K562 (cell line): ENCODE results near the gene ZMYND8. TPM values are rescaled to one million over a fixed set of nuclear protein-coding genes. Genes with fewer than 3 reads are reported as not detected.

ENCODE experiments used
- ATAC-seq: fragments of 200-7000 bp; cut with Tn5 transposase; 3 replicates; pipeline ENCODE4 v1.9.1; 2020; ENCODE audit warnings: moderate library complexity
- BruUV-seq: library from RNA; stranded (reverse); fragments of 400-500 nt; replicated peaks from 2 replicates; lab custom pipeline; 2021; lab: Mats Ljungman, UMichigan
- CTCF ChIA-PET: fragments of 300-600 bp; formaldehyde crosslinking; extraction: SDS; loops from one replicate; lab custom pipeline; 2021; ENCODE audit warnings: low intra/inter-chr PET ratio; lab: Yijun Ruan, JAX
- POLR2A ChIA-PET: fragments of 300-600, 350-650 bp; sonication (Branson Sonifier 250); formaldehyde crosslinking; extraction: SDS; loops from one replicate; lab custom pipeline; 2021; ENCODE audit warnings: antibody characterized with exemption, inconsistent platforms; lab: Yijun Ruan, JAX
- DNase-seq, 4 experiments: peaks; one replicate each; pipeline versions ENCODE4 v3.0.0 to v3.0.0-alpha.2; 2011 to 2018; ENCODE audit warnings: low spot score in 3 of 4, mixed read lengths in 3 of 4; ENCODE audit errors: extremely low read depth in 1 of 4
- FAIRE-seq: peaks from 2 replicates; lab custom pipeline; 2011; peaks lifted over from hg19 to GRCh38; lab: Jason Lieb, UNC
- H2AFZ ChIP-seq: 2 replicates; pipeline ENCODE4 v1.6.0; 2011; ENCODE audit warnings: low read depth, low read length, control low read depth, inconsistent platforms
- H3K27ac ChIP-seq: fragments of 200-600 bp; 3 replicates; pipeline ENCODE4 v1.8.0; 2011; ENCODE audit warnings: low read depth, mild to moderate bottlenecking, control low read depth, inconsistent platforms, low read length, moderate library complexity, mixed read lengths; ENCODE audit errors: extremely low read depth
- H3K27me3 ChIP-seq, 2 experiments: fragments of 300-600 bp in 1 of 2; 2 replicates in 1 of 2; 3 replicates in 1 of 2; pipeline versions ENCODE4 v1.6.0 to v1.8.0; 2011; ENCODE audit warnings: inconsistent platforms in 2 of 2, low read length in 2 of 2, mild to moderate bottlenecking in 1 of 2, mixed read lengths in 1 of 2, moderate library complexity in 1 of 2; ENCODE audit not compliant: control insufficient read depth in 2 of 2, insufficient read depth in 2 of 2
- H3K36me3 ChIP-seq: fragments of 300-600 bp; 3 replicates; pipeline ENCODE4 v1.8.0; 2011; ENCODE audit warnings: mild to moderate bottlenecking, low read length, inconsistent platforms; ENCODE audit not compliant: control insufficient read depth, insufficient read depth
- H3K4me1 ChIP-seq, 2 experiments: fragments of 200-600 bp in 1 of 2; replicated peaks in 1 of 2; 2 replicates in 1 of 2; 3 replicates in 1 of 2; pipeline versions ENCODE4 v1.5.1 to v1.8.0; 2011; ENCODE audit warnings: inconsistent platforms in 2 of 2, low read length in 2 of 2, mild to moderate bottlenecking in 1 of 2, mixed read lengths in 1 of 2, moderate library complexity in 1 of 2; ENCODE audit not compliant: control insufficient read depth in 2 of 2, insufficient read depth in 2 of 2
- H3K4me2 ChIP-seq: 2 replicates; pipeline ENCODE4 v1.6.1; 2011; ENCODE audit warnings: low read length, control low read depth, inconsistent platforms, mixed read lengths; ENCODE audit not compliant: insufficient read depth
- H3K4me3 ChIP-seq: fragments of 200-600 bp; sonication (generic), shearing (Covaris generic); 2 replicates; pipeline ENCODE4 v1.5.1; 2016; ENCODE audit warnings: control low read depth, inconsistent platforms
- H3K79me2 ChIP-seq: fragments of 200-600 bp; 3 replicates; pipeline ENCODE4 v1.8.0; 2011; ENCODE audit warnings: low read length, inconsistent platforms; ENCODE audit not compliant: control insufficient read depth, insufficient read depth
- H3K9ac ChIP-seq, 2 experiments: 2 replicates each; pipeline versions ENCODE4 v1.6.0 to v1.6.1; 2011; ENCODE audit warnings: low read depth in 2 of 2, low read length in 2 of 2, control low read depth in 1 of 2, inconsistent platforms in 1 of 2, mild to moderate bottlenecking in 1 of 2, mixed read lengths in 1 of 2; ENCODE audit not compliant: insufficient read depth in 1 of 2
- H3K9me1 ChIP-seq: one replicate; pipeline ENCODE4 v1.6.0; 2011; ENCODE audit warnings: inconsistent platforms, mild to moderate bottlenecking, low read length, moderate library complexity; ENCODE audit not compliant: control insufficient read depth, insufficient read depth
- H3K9me3 ChIP-seq: replicated peaks from 2 replicates; pipeline ENCODE4 v1.5.1; 2011; ENCODE audit warnings: low read depth, low read length, inconsistent platforms; ENCODE audit not compliant: control insufficient read depth, insufficient read depth
- H4K20me1 ChIP-seq: replicated peaks from 2 replicates; pipeline ENCODE4 v1.6.1; 2011; ENCODE audit warnings: low read length, inconsistent platforms, mixed read lengths; ENCODE audit not compliant: control insufficient read depth, insufficient read depth
- BCOR ChIP-seq: fragments of 450-650 bp; IDR thresholded peaks from 2 replicates; pipeline ENCODE4 v1.6.1; 2016
- GTF3C2 ChIP-seq: IDR thresholded peaks from 3 replicates; pipeline ENCODE4 v1.6.1; 2011; ENCODE audit warnings: borderline replicate concordance, mild to moderate bottlenecking, moderate library complexity; ENCODE audit not compliant: insufficient read length; ENCODE audit errors: extremely low read depth
- KDM1A ChIP-seq, 2 experiments: fragments of 450-650 bp; IDR thresholded peaks; 2 replicates each; pipeline ENCODE4 v1.6.1; 2016; ENCODE audit warnings: mild to moderate bottlenecking in 2 of 2
- RBM25 ChIP-seq: fragments of 200-400 bp; formaldehyde crosslinking; IDR thresholded peaks from 2 replicates; pipeline ENCODE4 v1.6.1; 2018; ENCODE audit warnings: low read length, low read depth, moderate library complexity; ENCODE audit not compliant: severe bottlenecking
- SMARCA5 ChIP-seq: fragments of 450-650 bp; IDR thresholded peaks from 2 replicates; pipeline ENCODE4 v1.6.1; 2016
- SPI1 ChIP-seq: IDR thresholded peaks from 2 replicates; pipeline ENCODE4 v1.6.1; 2011; ENCODE audit warnings: low read depth, low read length, control low read depth, borderline replicate concordance
- TCF7 ChIP-seq: sonication (generic); IDR thresholded peaks from 2 replicates; pipeline ENCODE4 v1.6.1; 2016; ENCODE audit warnings: antibody characterized with exemption, borderline replicate concordance
- ZBTB11 ChIP-seq, 3 experiments: fragments of 200-800 bp in 1 of 3; fragments of 250-450 bp in 1 of 3; fragments of 450-650 bp in 1 of 3; sonication (Bioruptor Pico) in 1 of 3; sonication (Bioruptor generic) in 1 of 3; formaldehyde crosslinking in 1 of 3; IDR thresholded peaks; 2 replicates each; pipeline versions ENCODE4 v1.6.1 to v1.8.0; 2016 to 2022; ENCODE audit warnings: mild to moderate bottlenecking in 2 of 3, missing genetic modification characterization in 2 of 3, missing compliant biosample characterization in 1 of 3, moderate library complexity in 1 of 3
- ZFP36 ChIP-seq: fragments of 150-350 bp; IDR thresholded peaks from 2 replicates; pipeline ENCODE4 v1.6.1; 2018; ENCODE audit warnings: low read length, low read depth; ENCODE audit not compliant: partially characterized antibody
- ZNF347 ChIP-seq: fragments of 450-650 bp; formaldehyde crosslinking; IDR thresholded peaks from 2 replicates; pipeline ENCODE4 v1.4.0; 2020; ENCODE audit warnings: low read depth, mild to moderate bottlenecking, moderate library complexity
- ZNF436 ChIP-seq: fragments of 250-450, 450-650 bp; sonication (Bioruptor Pico); formaldehyde crosslinking; IDR thresholded peaks from 2 replicates; pipeline ENCODE4 v1.7.0; 2020; ENCODE audit warnings: mild to moderate bottlenecking
- whole genome bisulfite sequencing: fragments of 100-300 bp; shearing (Covaris generic); methylation state at CpG from one replicate; pipeline ENCODE4 v1.1.6; 2016; ENCODE audit warnings: low coverage, mixed read lengths; ENCODE audit not compliant: insufficient coverage; ENCODE audit errors: missing lambda C conversion rate; 5-methylcytosine and 5-hydroxymethylcytosine counted together
- in situ Hi-C: fragments of 300-500 bp; cut with MboI; formaldehyde crosslinking; loops from 4 replicates; pipeline ENCODE4 v1.15.0; 2018; ENCODE audit warnings: inconsistent platforms, mixed read lengths
- intact Hi-C: fragments of 100-400 bp; cut with micrococcal nuclease; formaldehyde crosslinking; loops from 2 replicates; pipeline ENCODE4 v1.14.2; 2022
- polyA plus RNA-seq, 8 experiments: library from polyadenylated mRNA; depleted of rRNA in 4 of 8; stranded (reverse) in 5 of 8; unstranded in 3 of 8; fragments of >200 nt; fragmentation: Nextera tagmentation in 2 of 8; fragmentation: Illumina TruSeq in 1 of 8; extraction: Ambion mirVana in 2 of 8; extraction: Trizol in 1 of 8; gene quantifications; 2 replicates each; pipeline versions ENCODE4 v1.2.1 to v1.2.3, GENCODE V29; 2011 to 2014; ENCODE audit warnings: inconsistent platforms in 1 of 8, missing spikeins in 1 of 8
- total RNA-seq, 7 experiments: library from RNA; depleted of rRNA in 6 of 7; stranded (reverse); fragments of >200 nt in 6 of 7; fragmentation: Illumina TruSeq in 2 of 7; extraction: Trizol in 2 of 7; gene quantifications; 2 replicates each; pipeline versions ENCODE4 v1.2.1 to v1.2.3, GENCODE V29; 2011 to 2021; ENCODE audit warnings: low replicate concordance in 1 of 7

The ZMYND8 gene
- total and polyA plus RNA-seq, 9 of the 15 experiments (the other 6 are each of a cell fraction or from before 2014, with no cell fraction given) = 31.8 to 148 (median 71.9) TPM

- ChIA-PET POLR2A (interaction anchor here (0.6 to 1.3 kb wide), 10 partner anchors 9 to 236 kb away, joined by 3 to 6 read pairs (median 3); partner anchors contain the start of gene ZMYND8), CTCF (no interaction called here)
- Histone ChIP-seq H3K36me3 (no peaks in the 10 kb centered on the region; the same call in 2 of the 3 replicates), H3K4me2 (no peak overlapping the region), H3K27me3 (no peaks in the 10 kb centered on the region), H3K4me1 (peaks cover 24 to 31% of the 10 kb centered on the region in 2 experiments), H3K4me3 (no peak overlapping the region), H2AFZ (peak overlapping the region; percentile 90), H4K20me1 (no peaks in the 10 kb centered on the region), H3K79me2 (peaks cover 3% of the 10 kb centered on the region; the same call in 1 of the 3 replicates), H3K27ac (no peak overlapping the region; the same call in 2 of the 3 replicates), H3K9me3 (no peaks in the 10 kb centered on the region), H3K9ac (peak overlapping the region in 1 of 2 experiments; percentile 35; a peak in 1 of 4 replicates), H3K9me1 (no peaks in the 10 kb centered on the region)
- DNase-seq (no peak), ATAC-seq (no peak), FAIRE-seq (no peak)
- BruUV-seq = no TSS peak
- TF ChIP-seq ZNF436 (peak; percentile 50; the same call in 1 of the 2 replicates), ZBTB11 (CRISPR knock-in tag; IDR thresholded peaks at IDR 0.05) (peak in 1 of 3 experiments; percentile 81; a peak in 2 of 6 replicates), TCF7 (no peak), RBM25 (peak; percentile 97), SMARCA5 (peak; percentile 44; the same call in 1 of the 2 replicates), ZFP36 (peak; percentile 99), KDM1A (IDR thresholded peaks at IDR 0.05) (0 out of 4 replicates have a peak, but pooled peaks have one; percentile 19 to 35), ZNF347 (CRISPR knock-in tag) (no peak), BCOR (peak; percentile 88), GTF3C2 (peak; percentile 22), SPI1 (0 out of 2 replicates have a peak, but pooled peaks have one; percentile 21)
- WGBS = 38% methylated on average over 2 of the region's 2 CpGs
- intact Hi-C loops = no loop called here
- in situ Hi-C loops = no loop called here
Observed at GRCh38 chr20:47373206-47373733, 16.8 kb upstream of the ZMYND8 start.
